ENCODE results near the gene METAP1D.

METAP1D gene

DNA sequence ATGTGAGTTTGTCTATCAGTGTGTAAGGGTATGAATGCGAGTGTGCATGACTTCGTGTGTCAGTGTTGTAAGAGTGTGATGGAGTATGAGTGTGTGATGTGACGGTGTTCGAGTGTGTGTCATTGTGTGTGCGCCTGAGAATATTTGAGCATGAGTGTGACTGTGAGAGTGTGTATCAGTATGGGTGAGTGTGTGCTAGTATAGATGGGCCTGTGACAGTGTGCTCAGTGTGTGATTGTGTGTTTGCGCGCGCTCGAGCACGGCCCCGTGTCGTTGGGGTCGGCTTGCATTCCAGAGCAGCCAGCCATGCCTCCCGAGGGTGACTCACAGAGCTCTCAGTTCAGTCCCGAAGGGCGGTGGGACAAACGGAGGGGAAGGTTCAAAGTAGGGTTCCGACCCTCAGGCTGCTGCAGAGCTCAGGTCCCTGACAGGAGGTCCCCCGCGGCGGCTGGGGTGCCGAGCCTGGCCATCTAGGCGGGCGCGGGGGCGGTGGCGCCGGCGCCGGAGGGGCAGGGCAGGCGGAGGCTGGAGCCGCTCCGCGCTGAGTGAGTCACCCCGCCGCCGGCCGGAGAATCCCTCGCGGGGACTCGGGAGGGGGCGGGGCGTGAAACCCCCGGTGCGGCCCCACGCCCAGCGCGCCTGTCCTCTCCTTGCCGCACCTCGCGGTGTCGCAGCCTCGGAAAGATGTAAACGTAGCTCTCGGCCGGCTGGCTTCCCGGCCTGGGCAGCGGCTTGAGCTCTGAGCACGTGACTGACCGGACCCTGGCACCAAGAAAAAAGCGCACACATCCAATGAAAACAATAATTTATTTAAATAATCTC is 99.1 kb downstream of the METAP1D start:
- Mint-ChIP-seq H3K4me3 (peak overlapping the region; percentile 20 to 75), H3K27ac (peak overlapping the region; percentile 56), H3K4me1 (peaks cover 39 to 73% of the 10 kb centered on the region in 2 donors), H3K27me3 (peaks cover 54 to 81% of the 10 kb centered on the region in 2 donors), H3K9me3 (peaks cover 0 to 4% of the 10 kb centered on the region in 2 donors), H3K36me3 (peaks cover 0 to 9% of the 10 kb centered on the region in 2 donors)
- no peak for ATAC-seq (replicated peaks)
- no peak for DNase-seq

GRCh38 chr2:172099472-172100079 is 99.8 kb downstream of the METAP1D start:
- Mint-ChIP-seq H3K4me1 (peaks cover 42 to 75% of the 10 kb centered on the region in 2 donors), H3K36me3 (peaks cover 0 to 9% of the 10 kb centered on the region in 2 donors), H3K27ac (peak overlapping the region; percentile 71), H3K4me3 (peak overlapping the region in 1 of 2 donors; percentile 60), H3K9me3 (peaks cover 0 to 4% of the 10 kb centered on the region in 2 donors), H3K27me3 (peaks cover 61 to 81% of the 10 kb centered on the region in 2 donors)
- ATAC-seq (replicated peaks) = no peak
- DNase-seq = no peak

- H3K9me3 Mint-ChIP-seq = peaks cover 0 to 7% of the 10 kb centered on the region in 2 donors
- DNase-seq = no peak
- peak overlapping the region; percentile 71 for H3K27ac Mint-ChIP-seq
- H3K4me3 Mint-ChIP-seq = peak overlapping the region; percentile 1 to 60
- peaks cover 62 to 83% of the 10 kb centered on the region in 2 donors for H3K27me3 Mint-ChIP-seq
- peaks cover 0 to 9% of the 10 kb centered on the region in 2 donors for H3K36me3 Mint-ChIP-seq
- peaks cover 41 to 71% of the 10 kb centered on the region in 2 donors for H3K4me1 Mint-ChIP-seq
- no peak for ATAC-seq (replicated peaks)
Measured at GRCh38 chr2:172100080-172100934, 100.6 kb downstream of the METAP1D start.

DNA sequence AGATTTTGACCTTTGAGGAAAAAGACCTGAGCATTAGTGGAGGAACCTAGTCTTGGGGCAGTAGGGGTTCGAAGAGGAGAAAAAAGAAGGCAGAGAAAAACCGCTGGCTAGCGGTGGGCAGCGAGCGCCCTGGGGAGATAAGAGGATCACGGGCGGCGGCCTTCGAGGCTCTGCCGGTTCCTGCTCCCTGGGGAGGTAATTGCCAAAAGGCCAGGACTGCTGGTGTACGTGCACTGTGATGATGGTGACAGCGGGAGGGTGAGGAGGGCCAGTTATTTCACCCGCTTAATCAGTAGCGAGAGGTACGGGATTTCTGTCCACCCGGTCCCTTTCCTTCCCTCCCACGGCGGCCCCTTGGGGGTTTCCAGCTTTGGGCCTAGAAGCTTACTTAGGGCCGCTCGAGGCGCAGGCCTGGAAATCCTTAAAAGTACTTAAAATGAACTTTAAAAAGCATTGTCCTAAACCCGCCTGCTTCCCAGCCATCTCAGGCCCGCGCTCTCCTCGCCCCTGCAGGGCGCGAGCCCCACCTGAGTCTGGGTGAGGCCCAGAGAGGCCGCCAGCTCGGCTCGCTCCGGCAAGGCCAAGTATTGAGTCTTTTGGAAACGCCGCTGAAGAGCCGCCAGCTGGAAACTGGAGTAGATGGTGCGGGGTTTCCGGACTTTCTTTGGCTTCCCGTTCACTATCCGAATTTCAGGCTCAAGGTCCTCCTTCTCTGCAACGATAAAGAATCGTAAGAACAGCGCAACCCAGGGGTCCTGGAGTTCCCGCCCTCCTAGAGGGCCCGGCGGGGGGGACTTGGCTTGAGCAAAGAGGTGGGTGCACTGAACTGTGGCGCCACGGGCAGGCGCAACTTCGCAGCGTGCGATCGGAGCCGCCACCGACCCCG is 101.4 kb downstream of the METAP1D start:
- ATAC-seq (replicated peaks) (no peak), DNase-seq (no peak)
- peaks cover 35 to 62% of the 10 kb centered on the region in 2 donors for H3K4me1 Mint-ChIP-seq
- peaks cover 60 to 83% of the 10 kb centered on the region in 2 donors for H3K27me3 Mint-ChIP-seq
- H3K36me3 Mint-ChIP-seq = peaks cover 0 to 9% of the 10 kb centered on the region in 2 donors
- H3K4me3 Mint-ChIP-seq = peak overlapping the region; percentile 77 to 86
- H3K9me3 Mint-ChIP-seq = peaks cover 0 to 7% of the 10 kb centered on the region in 2 donors
- peak overlapping the region; percentile 68 for H3K27ac Mint-ChIP-seq

- H3K4me1 Mint-ChIP-seq = peaks cover 32 to 55% of the 10 kb centered on the region in 2 donors
- peak; percentile 10 to 16 for ATAC-seq (replicated peaks)
- peak overlapping the region; percentile 77 to 86 for H3K4me3 Mint-ChIP-seq
- peaks cover 0 to 7% of the 10 kb centered on the region in 2 donors for H3K9me3 Mint-ChIP-seq
- H3K36me3 Mint-ChIP-seq = peaks cover 0 to 9% of the 10 kb centered on the region in 2 donors
- DNase-seq = no peak
- H3K27me3 Mint-ChIP-seq = peaks cover 53 to 83% of the 10 kb centered on the region in 2 donors
- peak overlapping the region; percentile 68 for H3K27ac Mint-ChIP-seq
Measured at GRCh38 chr2:172101821-172102390, 102.2 kb downstream of the METAP1D start.

DNA sequence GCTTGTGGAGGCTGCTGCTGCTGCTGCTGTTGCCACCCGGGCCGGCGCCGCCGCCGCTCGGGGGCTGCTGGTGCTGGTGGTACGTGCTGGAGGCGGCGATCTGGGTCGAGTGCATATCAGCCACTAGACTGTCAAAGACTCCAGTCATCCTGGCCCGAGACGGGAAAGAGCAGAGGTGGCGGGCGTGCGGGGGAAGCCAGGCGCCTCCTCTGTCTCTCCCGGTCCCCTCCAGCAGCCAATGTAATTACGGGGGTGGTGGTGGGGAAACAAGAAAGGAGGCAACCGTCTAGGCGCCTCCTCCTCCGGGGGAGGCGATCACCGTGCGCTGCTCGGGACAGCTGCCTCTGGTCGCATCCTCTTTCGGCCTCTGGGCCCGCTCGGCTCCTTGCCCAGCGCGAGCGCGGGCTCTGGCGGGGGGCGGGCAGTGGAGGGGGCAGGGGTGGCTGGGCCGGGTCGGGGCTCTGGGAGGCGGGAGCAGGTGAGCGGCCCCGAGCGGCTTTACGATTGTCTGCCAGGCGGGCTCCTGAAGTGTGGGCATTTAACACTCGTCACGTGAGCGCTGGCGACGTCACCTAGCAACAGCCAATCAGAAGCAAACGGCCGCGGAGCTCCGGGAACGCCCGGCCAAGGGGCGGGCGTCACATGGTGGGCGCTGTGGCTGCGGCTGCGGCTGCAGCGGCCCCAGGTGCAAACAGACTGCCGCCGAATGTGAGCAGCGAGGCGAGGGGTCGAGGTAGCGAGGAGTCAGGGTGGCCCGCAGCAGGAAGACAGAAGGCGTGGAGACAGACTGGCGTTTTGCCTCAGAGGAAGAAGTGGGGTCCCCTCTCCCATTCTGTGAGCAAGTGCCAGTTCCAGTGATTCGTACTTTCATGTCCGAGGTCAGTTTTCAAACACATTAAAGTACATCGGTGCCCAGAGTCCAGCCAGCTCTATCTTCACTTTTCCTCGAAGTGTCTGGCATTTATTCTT is 102.9 kb downstream of the METAP1D start, which contains the start of gene DLX2:
Gene DLX2, minus strand, starts transcription at position 510 of the 969 bp plus-strand sequence. Its CDS starts 362 bp downstream, at position 148.
- no peak for DNase-seq
- Mint-ChIP-seq H3K4me3 (peak within 1 kb of the TSS; percentile 77 to 86), H3K27me3 (peaks cover 50 to 83% of the 10 kb centered on the region in 2 donors), H3K36me3 (peaks cover 0 to 11% of the 10 kb centered on the region in 2 donors), H3K27ac (peak within 1 kb of the TSS; percentile 79), H3K9me3 (peaks cover 0 to 7% of the 10 kb centered on the region in 2 donors), H3K4me1 (peaks cover 29 to 50% of the 10 kb centered on the region in 2 donors)
- ATAC-seq (replicated peaks) = peak; percentile 58 to 77

GRCh38 chr2:172103471-172104272 is 103.9 kb downstream of the METAP1D start:
- peaks cover 0 to 9% of the 10 kb centered on the region in 2 donors for H3K36me3 Mint-ChIP-seq
- peaks cover 0 to 4% of the 10 kb centered on the region in 2 donors for H3K9me3 Mint-ChIP-seq
- ATAC-seq (replicated peaks) = peak in 1 of 2 donors; percentile 28
- H3K4me3 Mint-ChIP-seq = peak overlapping the region; percentile 77 to 83
- H3K27me3 Mint-ChIP-seq = peaks cover 56 to 86% of the 10 kb centered on the region in 2 donors
- H3K27ac Mint-ChIP-seq = peak overlapping the region; percentile 79
- peak; percentile 47 for DNase-seq
- H3K4me1 Mint-ChIP-seq = peaks cover 34 to 52% of the 10 kb centered on the region in 2 donors

DNA sequence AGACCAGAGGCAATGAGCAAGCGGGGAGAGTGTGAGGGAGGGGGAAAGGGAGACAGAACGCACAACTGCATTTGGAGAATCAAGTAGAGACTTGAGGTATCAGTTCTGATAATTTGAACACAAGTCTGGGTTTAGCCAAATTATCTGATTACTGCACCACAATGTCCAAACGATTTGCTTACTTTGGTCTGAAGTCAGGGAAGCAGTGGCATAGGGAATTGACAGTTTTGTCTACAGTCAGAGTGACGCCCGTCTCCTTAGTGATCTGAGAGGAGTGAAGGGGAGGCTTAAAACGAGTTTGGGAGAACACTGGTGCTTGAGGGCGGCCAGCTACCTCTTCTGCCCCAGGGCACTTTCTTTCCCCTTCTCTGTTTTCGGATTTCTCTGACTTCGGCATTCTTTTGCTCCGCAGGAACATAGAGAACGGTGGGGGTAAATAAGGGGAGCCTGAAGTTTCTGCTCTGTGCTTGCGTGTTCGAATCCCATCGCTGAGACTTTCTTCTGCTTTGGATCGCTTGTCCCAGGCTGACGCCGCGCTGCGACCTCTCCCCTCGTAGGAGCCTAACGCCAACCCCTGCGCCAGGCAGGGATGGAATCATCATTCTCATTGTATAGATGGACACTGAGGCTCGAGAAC is 105.8 kb downstream of the METAP1D start:
- peaks cover 40 to 52% of the 10 kb centered on the region in 2 donors for H3K4me1 Mint-ChIP-seq
- H3K36me3 Mint-ChIP-seq = peaks cover 0 to 8% of the 10 kb centered on the region in 2 donors
- no peak overlapping the region for H3K4me3 Mint-ChIP-seq
- peaks cover 0 to 3% of the 10 kb centered on the region in 2 donors for H3K9me3 Mint-ChIP-seq
- H3K27ac Mint-ChIP-seq = peak overlapping the region; percentile 70
- DNase-seq = no peak
- peaks cover 65 to 93% of the 10 kb centered on the region in 2 donors for H3K27me3 Mint-ChIP-seq
- no peak for ATAC-seq (replicated peaks)

DNA sequence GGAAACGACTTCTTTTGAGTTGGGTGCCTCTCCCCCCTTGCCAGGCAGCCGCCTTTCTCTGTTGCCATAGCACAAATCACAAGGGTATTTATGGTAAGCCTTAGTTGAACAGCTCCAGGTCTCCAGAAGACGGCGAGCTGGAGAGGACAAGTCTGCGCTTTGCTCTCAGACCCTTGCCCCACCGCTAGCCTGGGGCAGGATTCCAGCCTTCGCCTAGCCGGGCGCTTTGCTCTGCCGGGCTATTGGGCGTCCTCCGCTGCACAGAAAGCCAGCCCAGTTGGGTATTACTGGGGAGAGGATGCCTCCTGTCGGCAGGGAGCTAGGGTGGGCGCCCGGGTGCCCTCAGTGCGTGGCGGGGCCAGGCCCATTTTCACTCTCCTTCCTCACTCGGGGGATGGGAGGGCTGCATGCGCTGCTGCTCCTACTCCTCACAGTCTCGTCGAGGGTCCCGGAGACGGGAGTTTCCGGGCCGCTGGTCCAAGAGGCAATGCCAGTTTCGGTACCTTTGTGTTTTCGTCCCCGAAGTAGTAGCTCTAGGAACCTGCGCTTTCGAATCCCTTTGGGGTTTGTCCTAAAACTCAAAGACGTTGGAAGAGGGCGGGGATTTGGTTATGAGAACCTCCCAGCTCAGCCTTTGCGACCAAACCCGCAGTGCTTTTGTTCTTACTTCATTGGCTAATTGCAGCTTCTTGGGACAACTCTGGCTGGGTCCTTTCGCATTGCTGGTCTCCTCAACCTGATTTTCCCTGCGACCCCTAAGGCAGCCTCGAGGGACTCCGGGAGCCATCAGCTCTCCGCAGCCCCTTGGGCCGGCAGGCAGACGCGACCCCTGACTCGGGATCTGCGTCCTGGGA is 106.6 kb downstream of the METAP1D start:
- peak overlapping the region in 1 of 2 donors; percentile 41 for H3K4me3 Mint-ChIP-seq

More for the DNA sequence above, 106.6 kb downstream of the METAP1D start:
- Mint-ChIP-seq H3K9me3 (peaks cover 0 to 3% of the 10 kb centered on the region in 2 donors), H3K27ac (peak overlapping the region; percentile 65), H3K27me3 (peaks cover 61 to 85% of the 10 kb centered on the region in 2 donors), H3K4me1 (peaks cover 35 to 45% of the 10 kb centered on the region in 2 donors), H3K36me3 (peaks cover 0 to 8% of the 10 kb centered on the region in 2 donors)
- ATAC-seq (replicated peaks) (no peak), DNase-seq (no peak)
